ENCODE data around the gene SLIT2. TPM values are rescaled to one million over a fixed set of nuclear protein-coding genes. Genes with fewer than 3 reads are reported as not detected.
A peak's percentile ranks its signal among the peaks of the same experiment; 100 is the strongest.

The SLIT2 gene
- total and polyA plus RNA-seq, 2 of the 13 experiments (the other 11 are each of a cell fraction or from before 2014, with no cell fraction given), result 0.03 TPM; not detected in 1

DNA sequence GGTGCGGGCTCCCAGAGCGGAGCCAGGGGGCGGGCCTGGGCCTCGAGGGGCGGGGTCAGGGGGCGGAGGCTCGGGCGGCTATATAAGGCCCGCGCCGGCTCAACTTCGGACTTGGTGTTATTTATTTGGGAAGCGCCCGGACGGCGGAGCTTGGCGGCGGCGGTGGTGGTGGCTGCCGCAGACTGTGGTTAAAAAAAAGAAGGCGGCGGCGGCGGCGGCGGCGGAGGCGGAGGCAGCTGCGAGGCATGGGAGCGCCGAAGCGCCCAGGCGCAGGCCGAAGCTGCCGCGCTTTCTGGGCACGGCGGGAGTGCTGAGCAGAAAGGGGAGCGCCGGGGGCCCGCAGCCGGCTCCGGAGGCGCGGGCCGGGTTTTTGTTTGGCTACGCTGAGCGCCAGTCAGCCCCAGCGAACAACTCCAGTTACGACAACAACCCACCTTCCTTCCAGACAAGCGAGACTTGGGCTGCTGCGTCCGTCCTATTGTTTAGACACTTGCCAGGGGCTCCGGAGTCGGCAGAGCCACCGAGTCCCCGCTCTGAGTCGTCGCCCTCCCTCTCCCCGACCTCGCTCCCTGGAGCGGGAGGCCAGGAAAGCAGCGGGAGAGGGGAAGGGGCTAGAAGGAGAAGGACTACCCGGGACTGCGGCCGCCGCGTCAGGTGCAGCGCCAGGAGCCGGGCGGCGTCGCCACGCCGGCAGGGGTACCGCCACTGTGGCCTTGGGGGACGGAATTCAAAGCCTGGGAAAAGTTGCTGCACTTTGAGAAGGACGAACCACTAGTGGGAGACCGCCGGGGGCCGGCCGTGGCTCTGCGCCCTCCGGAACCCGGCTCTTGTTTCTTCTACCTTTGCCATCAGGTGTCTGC is at the start of gene SLIT2 (continued):
- TF ChIP-seq RAD21 (CRISPR knock-in tag; IDR thresholded peaks at IDR 0.05) (peak; percentile 15; the same call in 1 of the 2 replicates), SKI (IDR thresholded peaks at IDR 0.05; ENCODE audit: partially characterized antibody) (peak; percentile 25), TBX2 (CRISPR knock-in tag; IDR thresholded peaks at IDR 0.05; ENCODE audit: borderline replicate concordance) (no peak), ZNF468 (CRISPR knock-in tag; IDR thresholded peaks at IDR 0.05) (no peak), ZMYM4 (CRISPR knock-in tag; IDR thresholded peaks at IDR 0.05) (peak; percentile 79), ZNF792 (CRISPR knock-in tag; IDR thresholded peaks at IDR 0.05) (0 out of 2 replicates have a peak, but pooled peaks have one; percentile 5), ZNF749 (CRISPR knock-in tag; IDR thresholded peaks at IDR 0.05; ENCODE audit: borderline replicate concordance) (no peak), KLF16 (CRISPR knock-in tag; IDR thresholded peaks at IDR 0.05) (peak in 1 of 2 experiments; percentile 41; a peak in 1 of 4 replicates), SP1 (IDR thresholded peaks at IDR 0.05) (no peak), SP1 (CRISPR knock-in tag; IDR thresholded peaks at IDR 0.05) (peak; percentile 43; the same call in 1 of the 2 replicates), ZSCAN9 (CRISPR knock-in tag; IDR thresholded peaks at IDR 0.05; ENCODE audit: borderline replicate concordance) (no peak), NFIC (IDR thresholded peaks at IDR 0.05; ENCODE audit: low read length) (no peak), POLR2G (IDR thresholded peaks at IDR 0.05; ENCODE audit: low read depth, low read length) (0 out of 2 replicates have a peak, but pooled peaks have one; percentile 39)
- TF ChIP-seq, protein P1, sequence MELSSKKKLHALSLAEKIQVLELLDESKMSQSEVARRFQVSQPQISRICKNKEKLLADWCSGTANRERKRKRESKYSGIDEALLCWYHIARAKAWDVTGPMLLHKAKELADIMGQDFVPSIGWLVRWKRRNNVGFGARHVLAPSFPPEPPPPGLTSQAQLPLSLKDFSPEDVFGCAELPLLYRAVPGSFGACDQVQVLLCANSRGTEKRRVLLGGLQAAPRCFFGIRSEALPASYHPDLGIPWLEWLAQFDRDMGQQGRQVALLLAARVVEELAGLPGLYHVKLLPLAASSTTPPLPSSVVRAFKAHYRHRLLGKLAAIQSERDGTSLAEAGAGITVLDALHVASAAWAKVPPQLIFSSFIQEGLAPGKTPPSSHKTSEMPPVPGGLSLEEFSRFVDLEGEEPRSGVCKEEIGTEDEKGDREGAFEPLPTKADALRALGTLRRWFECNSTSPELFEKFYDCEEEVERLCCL (CRISPR knock-in tag; IDR thresholded peaks at IDR 0.05; ENCODE audit: borderline replicate concordance), result no peak
- TF ChIP-seq, protein P2, sequence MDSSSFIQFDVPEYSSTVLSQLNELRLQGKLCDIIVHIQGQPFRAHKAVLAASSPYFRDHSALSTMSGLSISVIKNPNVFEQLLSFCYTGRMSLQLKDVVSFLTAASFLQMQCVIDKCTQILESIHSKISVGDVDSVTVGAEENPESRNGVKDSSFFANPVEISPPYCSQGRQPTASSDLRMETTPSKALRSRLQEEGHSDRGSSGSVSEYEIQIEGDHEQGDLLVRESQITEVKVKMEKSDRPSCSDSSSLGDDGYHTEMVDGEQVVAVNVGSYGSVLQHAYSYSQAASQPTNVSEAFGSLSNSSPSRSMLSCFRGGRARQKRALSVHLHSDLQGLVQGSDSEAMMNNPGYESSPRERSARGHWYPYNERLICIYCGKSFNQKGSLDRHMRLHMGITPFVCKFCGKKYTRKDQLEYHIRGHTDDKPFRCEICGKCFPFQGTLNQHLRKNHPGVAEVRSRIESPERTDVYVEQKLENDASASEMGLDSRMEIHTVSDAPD (CRISPR knock-in tag; IDR thresholded peaks at IDR 0.05), result 0 out of 2 replicates have a peak, but pooled peaks have one; percentile 24
- TF ChIP-seq, protein P3, sequence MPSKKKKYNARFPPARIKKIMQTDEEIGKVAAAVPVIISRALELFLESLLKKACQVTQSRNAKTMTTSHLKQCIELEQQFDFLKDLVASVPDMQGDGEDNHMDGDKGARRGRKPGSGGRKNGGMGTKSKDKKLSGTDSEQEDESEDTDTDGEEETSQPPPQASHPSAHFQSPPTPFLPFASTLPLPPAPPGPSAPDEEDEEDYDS (CRISPR knock-in tag; IDR thresholded peaks at IDR 0.05), result peak; percentile 86
- TF ChIP-seq, protein P4, sequence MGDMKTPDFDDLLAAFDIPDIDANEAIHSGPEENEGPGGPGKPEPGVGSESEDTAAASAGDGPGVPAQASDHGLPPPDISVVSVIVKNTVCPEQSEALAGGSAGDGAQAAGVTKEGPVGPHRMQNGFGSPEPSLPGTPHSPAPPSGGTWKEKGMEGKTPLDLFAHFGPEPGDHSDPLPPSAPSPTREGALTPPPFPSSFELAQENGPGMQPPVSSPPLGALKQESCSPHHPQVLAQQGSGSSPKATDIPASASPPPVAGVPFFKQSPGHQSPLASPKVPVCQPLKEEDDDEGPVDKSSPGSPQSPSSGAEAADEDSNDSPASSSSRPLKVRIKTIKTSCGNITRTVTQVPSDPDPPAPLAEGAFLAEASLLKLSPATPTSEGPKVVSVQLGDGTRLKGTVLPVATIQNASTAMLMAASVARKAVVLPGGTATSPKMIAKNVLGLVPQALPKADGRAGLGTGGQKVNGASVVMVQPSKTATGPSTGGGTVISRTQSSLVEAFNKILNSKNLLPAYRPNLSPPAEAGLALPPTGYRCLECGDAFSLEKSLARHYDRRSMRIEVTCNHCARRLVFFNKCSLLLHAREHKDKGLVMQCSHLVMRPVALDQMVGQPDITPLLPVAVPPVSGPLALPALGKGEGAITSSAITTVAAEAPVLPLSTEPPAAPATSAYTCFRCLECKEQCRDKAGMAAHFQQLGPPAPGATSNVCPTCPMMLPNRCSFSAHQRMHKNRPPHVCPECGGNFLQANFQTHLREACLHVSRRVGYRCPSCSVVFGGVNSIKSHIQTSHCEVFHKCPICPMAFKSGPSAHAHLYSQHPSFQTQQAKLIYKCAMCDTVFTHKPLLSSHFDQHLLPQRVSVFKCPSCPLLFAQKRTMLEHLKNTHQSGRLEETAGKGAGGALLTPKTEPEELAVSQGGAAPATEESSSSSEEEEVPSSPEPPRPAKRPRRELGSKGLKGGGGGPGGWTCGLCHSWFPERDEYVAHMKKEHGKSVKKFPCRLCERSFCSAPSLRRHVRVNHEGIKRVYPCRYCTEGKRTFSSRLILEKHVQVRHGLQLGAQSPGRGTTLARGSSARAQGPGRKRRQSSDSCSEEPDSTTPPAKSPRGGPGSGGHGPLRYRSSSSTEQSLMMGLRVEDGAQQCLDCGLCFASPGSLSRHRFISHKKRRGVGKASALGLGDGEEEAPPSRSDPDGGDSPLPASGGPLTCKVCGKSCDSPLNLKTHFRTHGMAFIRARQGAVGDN (CRISPR knock-in tag; IDR thresholded peaks at IDR 0.05), result peak; percentile 61; the same call in 1 of the 2 replicates
- TF ChIP-seq, protein P5, sequence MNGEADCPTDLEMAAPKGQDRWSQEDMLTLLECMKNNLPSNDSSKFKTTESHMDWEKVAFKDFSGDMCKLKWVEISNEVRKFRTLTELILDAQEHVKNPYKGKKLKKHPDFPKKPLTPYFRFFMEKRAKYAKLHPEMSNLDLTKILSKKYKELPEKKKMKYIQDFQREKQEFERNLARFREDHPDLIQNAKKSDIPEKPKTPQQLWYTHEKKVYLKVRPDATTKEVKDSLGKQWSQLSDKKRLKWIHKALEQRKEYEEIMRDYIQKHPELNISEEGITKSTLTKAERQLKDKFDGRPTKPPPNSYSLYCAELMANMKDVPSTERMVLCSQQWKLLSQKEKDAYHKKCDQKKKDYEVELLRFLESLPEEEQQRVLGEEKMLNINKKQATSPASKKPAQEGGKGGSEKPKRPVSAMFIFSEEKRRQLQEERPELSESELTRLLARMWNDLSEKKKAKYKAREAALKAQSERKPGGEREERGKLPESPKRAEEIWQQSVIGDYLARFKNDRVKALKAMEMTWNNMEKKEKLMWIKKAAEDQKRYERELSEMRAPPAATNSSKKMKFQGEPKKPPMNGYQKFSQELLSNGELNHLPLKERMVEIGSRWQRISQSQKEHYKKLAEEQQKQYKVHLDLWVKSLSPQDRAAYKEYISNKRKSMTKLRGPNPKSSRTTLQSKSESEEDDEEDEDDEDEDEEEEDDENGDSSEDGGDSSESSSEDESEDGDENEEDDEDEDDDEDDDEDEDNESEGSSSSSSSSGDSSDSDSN (CRISPR knock-in tag; IDR thresholded peaks at IDR 0.05), result peak; percentile 10; the same call in 1 of the 2 replicates

Data from HepG2 (cell line).